GM12878 (cell line): ENCODE results near the gene PPP1R2B.

ENCODE experiments used
- CBX5 ChIP-seq: sonication (generic); IDR thresholded peaks from 2 replicates; pipeline ENCODE4 v1.6.1; 2016; ENCODE audit warnings: low read depth, moderate library complexity, mild to moderate bottlenecking, inconsistent platforms
- CREB1 ChIP-seq: IDR thresholded peaks from 2 replicates; pipeline ENCODE4 v1.6.1; 2012; ENCODE audit warnings: low read depth, mild to moderate bottlenecking, inconsistent platforms
- CTCF ChIP-seq, 3 experiments: IDR thresholded peaks in 2 of 3; conservative IDR thresholded peaks in 1 of 3; 2 replicates each; pipeline ENCODE4 v1.5.1; 2011; ENCODE audit warnings: low read depth in 3 of 3, low read length in 3 of 3, mild to moderate bottlenecking in 3 of 3, control low read depth in 2 of 3, moderate library complexity in 2 of 3, inconsistent platforms in 1 of 3, mixed read lengths in 1 of 3; ENCODE audit not compliant: control insufficient read depth in 2 of 3, insufficient read depth in 1 of 3; ENCODE audit errors: extremely low read depth in 1 of 3
- GABPA ChIP-seq: IDR thresholded peaks from 2 replicates; pipeline ENCODE4 v1.6.1; 2014; ENCODE audit warnings: antibody characterized with exemption, low read depth, mild to moderate bottlenecking, inconsistent platforms
- HDAC2 ChIP-seq: fragments of 200-600 bp; sonication (generic); IDR thresholded peaks from 2 replicates; pipeline ENCODE4 v1.6.1; 2017
- NKRF ChIP-seq: fragments of 450-650 bp; conservative IDR thresholded peaks from 2 replicates; pipeline ENCODE4 v1.6.1; 2017; ENCODE audit warnings: mild to moderate bottlenecking, moderate library complexity
- ZNF687 ChIP-seq: fragments of 450-650 bp; IDR thresholded peaks from 2 replicates; pipeline ENCODE4 v1.6.1; 2017; ENCODE audit warnings: mild to moderate bottlenecking, moderate library complexity

- TF ChIP-seq NKRF: no peak
- no peak for TF ChIP-seq CTCF (IDR thresholded peaks at IDR 0.05 in 2 of 3, conservative IDR thresholded peaks at IDR 0.05 in 1 of 3; ENCODE audit: control insufficient read depth in 2 of 3, extremely low read depth in 1 of 3, insufficient read depth in 1 of 3, low read depth in 3 of 3, low read length in 3 of 3)
- TF ChIP-seq ZNF687: no peak
- no peak for TF ChIP-seq CREB1
- no peak for TF ChIP-seq GABPA
- TF ChIP-seq HDAC2: no peak
- TF ChIP-seq CBX5: no peak
Measured at GRCh38 chr5:156819967-156820581, 30.0 kb upstream of the PPP1R2B start.
